Activated CD4-positive, alpha-beta T cell treated with anti-CD3 and anti-CD28 coated beads, Interleukin-2, amount 50 U/mL, for 48 hours (primary cell): ENCODE data around the gene CASP5.
"Not testable (repeated sequence)": the region's sequence is repeated elsewhere in the genome, so short reads cannot be mapped to it uniquely, and the experiment has no call there.

Experiments used
- DNase-seq, 2 experiments: peaks; one replicate each; pipeline ENCODE4 v3.0.0-alpha.2; 2020

The CASP5 gene

GRCh38 chr11:105033343-105033742 is 10.4 kb upstream of the CASP5 start:
- no peak for DNase-seq

GRCh38 chr11:105032495-105032894 is 9.5 kb upstream of the CASP5 start:
- no peak for DNase-seq

GRCh38 chr11:105027678-105028077 is 4.7 kb upstream of the CASP5 start:
- DNase-seq = no peak

- no peak for DNase-seq
These were observed 1.4 kb upstream of the CASP5 start for GRCh38 chr11:105024394-105024793.

- DNase-seq = no peak
These were observed 441 bp downstream of the CASP5 start for GRCh38 chr11:105022527-105022926.

GRCh38 chr11:105007463-105007862 is 15.5 kb downstream of the CASP5 start:
- no peak for DNase-seq

GRCh38 chr11:105005451-105005845 is 17.5 kb downstream of the CASP5 start:
- no peak for DNase-seq

GRCh38 chr11:105004021-105004420 is 18.9 kb downstream of the CASP5 start:
- no peak for DNase-seq

- no peak for DNase-seq
These were observed 19.8 kb downstream of the CASP5 start for GRCh38 chr11:105003151-105003550.

- DNase-seq = peak; percentile 50 to 67
These were observed 22.2 kb downstream of the CASP5 start for GRCh38 chr11:105000797-105001196.

GRCh38 chr11:105000167-105000566 is 22.8 kb downstream of the CASP5 start:
- peak in 1 of 2 experiments; percentile 8 for DNase-seq

GRCh38 chr11:104999721-105000120 is 23.2 kb downstream of the CASP5 start:
- no peak for DNase-seq

- no peak for DNase-seq
These were observed 25.7 kb downstream of the CASP5 start for GRCh38 chr11:104997288-104997687.

GRCh38 chr11:104995001-104995408 is 28.0 kb downstream of the CASP5 start:
- no peak for DNase-seq

GRCh38 chr11:104992781-104993180 is 30.2 kb downstream of the CASP5 start:
- no peak for DNase-seq

GRCh38 chr11:104991994-104992393 is 31.0 kb downstream of the CASP5 start:
- DNase-seq = no peak

- no peak for DNase-seq
These were observed 38.2 kb downstream of the CASP5 start for GRCh38 chr11:104984808-104985207.

GRCh38 chr11:104979839-104980238 is 43.1 kb downstream of the CASP5 start:
- DNase-seq = no peak

GRCh38 chr11:104973616-104974015 is 49.4 kb downstream of the CASP5 start:
- DNase-seq = no peak

GRCh38 chr11:104972924-104973323 is 50.0 kb downstream of the CASP5 start:
- DNase-seq = not testable (repeated sequence)

GRCh38 chr11:104970756-104971155 is 52.2 kb downstream of the CASP5 start:
- DNase-seq = no peak

GRCh38 chr11:104968856-104969776 is 53.9 kb downstream of the CASP5 start:
- no peak for DNase-seq

GRCh38 chr11:104968355-104968855 is 54.6 kb downstream of the CASP5 start, which contains the start of gene CASP4:
TSS of gene CASP4 (minus strand) at chr11:104968574. CDS start at chr11:104968525, 49 bp downstream.
- DNase-seq = no peak
